Measurements from ENCODE around the gene SLC40A1.

SLC40A1 gene
- long read RNA-seq, donor 1, transcript SLC40A1-201 (8 exons, 3,442 nt): major isoform, 56 of 63 reads
- long read RNA-seq, donor 1, partial matches to known transcripts: 7 of 63 reads
- long read RNA-seq, donor 1, other reads (novel, unspliced or antisense): 0 of 63 reads
- long read RNA-seq, donor 2, transcript SLC40A1-201 (8 exons, 3,442 nt): major isoform, 51 of 60 reads
- long read RNA-seq, donor 2, partial matches to known transcripts: 9 of 60 reads
- long read RNA-seq, donor 2, other reads (novel, unspliced or antisense): 0 of 60 reads
- long read RNA-seq, donor 3, transcript SLC40A1-201 (8 exons, 3,442 nt): major isoform, 30 of 46 reads
- long read RNA-seq, donor 3, partial matches to known transcripts: 16 of 46 reads
- long read RNA-seq, donor 3, other reads (novel, unspliced or antisense): 0 of 46 reads
- long read RNA-seq, donor 4, transcript SLC40A1-201 (8 exons, 3,442 nt): major isoform, 30 of 58 reads
- long read RNA-seq, donor 4, partial matches to known transcripts: 27 of 58 reads
- long read RNA-seq, donor 4, other reads (novel, unspliced or antisense): 0 of 58 reads
- long read RNA-seq, donor 5, transcript SLC40A1-201 (8 exons, 3,442 nt): major isoform, 29 of 38 reads
- long read RNA-seq, donor 5, partial matches to known transcripts: 7 of 38 reads
- long read RNA-seq, donor 5, other reads (novel, unspliced or antisense): 0 of 38 reads
- long read RNA-seq, donor 6, transcript SLC40A1-201 (8 exons, 3,442 nt): major isoform, 47 of 63 reads
- long read RNA-seq, donor 6, partial matches to known transcripts: 8 of 63 reads
- long read RNA-seq, donor 6, other reads (novel, unspliced or antisense): 5 of 63 reads
- long read RNA-seq, donor 7, transcript SLC40A1-201 (8 exons, 3,442 nt): major isoform, 62 of 96 reads
- long read RNA-seq, donor 7, partial matches to known transcripts: 33 of 96 reads
- long read RNA-seq, donor 7, other reads (novel, unspliced or antisense): 0 of 96 reads
- long read RNA-seq, donor 8, transcript SLC40A1-201 (8 exons, 3,442 nt): major isoform, 33 of 45 reads
- long read RNA-seq, donor 8, partial matches to known transcripts: 11 of 45 reads
- long read RNA-seq, donor 8, other reads (novel, unspliced or antisense): 0 of 45 reads

DNA sequence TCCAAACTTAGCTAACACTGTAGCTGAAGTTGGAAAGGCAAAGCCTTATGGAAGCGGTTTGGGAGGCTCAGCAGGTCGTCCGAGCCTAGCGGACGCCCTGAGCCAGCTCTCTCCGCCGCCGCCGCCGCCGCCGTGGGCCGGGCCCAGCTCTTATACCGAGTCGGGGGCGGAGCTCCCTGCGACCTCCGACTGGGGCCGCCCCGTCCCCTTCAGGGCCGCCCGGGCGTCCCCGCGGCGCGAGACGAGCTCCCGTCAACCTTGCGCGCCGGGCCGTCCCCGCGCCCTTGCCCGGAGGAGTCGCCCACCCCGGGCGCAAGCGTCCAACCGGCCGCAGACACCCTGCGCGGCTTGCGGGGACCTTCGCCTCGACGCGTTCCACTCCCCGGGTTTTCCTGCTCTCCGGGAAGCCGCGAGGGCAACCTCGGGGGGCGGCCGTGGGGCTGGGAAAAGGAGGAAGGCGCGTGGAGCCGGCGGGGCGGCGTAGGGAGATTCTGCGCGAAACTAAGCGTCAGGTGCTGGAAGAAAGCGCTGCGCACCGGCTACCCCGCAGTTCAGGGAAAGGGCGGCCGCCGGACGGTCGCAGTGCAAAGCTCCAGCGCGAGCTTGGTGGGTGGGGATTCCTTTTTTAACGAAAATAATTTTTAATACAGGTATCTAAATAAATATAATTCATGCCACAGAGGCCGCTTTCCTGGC lies at the start of gene SLC40A1:
Gene SLC40A1 (minus strand): TSS at position 129 of the 696 bp plus-strand sequence. CDS start 326 bp downstream, outside the sequence.
- DNase-seq: peak; percentile 94

DNA sequence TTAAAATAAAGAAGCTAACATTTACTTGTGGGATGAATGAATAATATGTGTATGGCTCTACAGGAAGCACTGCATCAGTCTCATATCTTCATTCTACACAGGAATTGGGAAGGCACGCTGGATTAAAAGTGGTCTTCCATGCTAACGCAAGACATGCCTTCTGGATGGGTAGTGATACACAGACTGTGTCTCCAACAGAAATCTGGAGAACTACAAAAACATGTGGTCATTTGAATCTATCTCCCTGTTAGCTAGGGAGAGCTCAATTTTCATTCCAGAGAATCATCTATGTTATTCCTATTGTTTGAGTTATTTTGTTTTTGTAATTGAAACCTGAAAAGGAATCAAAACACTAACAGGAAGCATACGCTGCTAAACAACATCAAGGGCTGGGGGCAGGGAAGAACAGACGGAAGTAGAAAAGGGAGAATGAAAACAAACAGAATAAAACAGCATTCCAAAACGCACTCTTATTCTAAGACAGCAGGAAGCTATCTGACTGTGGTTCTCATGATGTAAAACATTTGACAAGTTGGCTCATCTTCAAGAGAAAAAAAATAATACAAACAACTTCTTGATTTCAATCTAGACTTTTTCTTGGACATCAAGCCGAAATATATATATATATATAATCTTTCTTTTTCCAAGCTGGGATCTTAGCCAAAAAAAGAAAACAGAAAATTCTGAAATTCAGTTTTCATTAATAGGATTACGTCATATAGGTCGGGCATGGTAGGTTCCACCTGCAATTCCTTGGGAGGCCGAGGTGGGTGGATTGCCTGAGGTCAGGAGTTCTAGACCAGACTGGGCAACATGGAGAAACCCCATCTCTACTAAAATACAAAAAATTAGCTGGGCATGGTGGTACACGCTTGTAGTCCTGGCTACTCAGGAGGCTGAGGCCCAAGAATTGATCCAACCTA lies 49.2 kb upstream of the SLC40A1 start:
- DNase-seq: peak; percentile 20

- DNase-seq: no peak
These were observed 48.4 kb upstream of the SLC40A1 start for GRCh38 chr2:189628817-189629530.

DNA sequence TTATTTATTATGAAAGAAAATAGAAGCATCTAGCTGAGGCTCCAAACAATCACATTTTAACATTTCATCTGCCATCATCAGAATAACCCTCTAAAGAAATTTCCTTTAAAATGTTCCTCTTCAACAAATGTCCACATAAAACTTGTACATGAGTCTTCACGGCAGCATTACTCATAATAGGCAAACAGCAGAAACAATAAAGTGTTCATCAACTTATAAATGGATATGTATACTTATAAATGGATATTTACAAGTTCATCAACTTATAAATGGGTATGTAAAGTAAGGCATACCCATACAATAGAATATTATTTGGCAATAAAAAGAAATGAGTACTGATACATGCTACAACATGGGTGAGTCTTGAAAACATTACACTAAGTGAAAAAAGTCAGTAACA lies 47.2 kb upstream of the SLC40A1 start:
- DNase-seq: no peak

DNA sequence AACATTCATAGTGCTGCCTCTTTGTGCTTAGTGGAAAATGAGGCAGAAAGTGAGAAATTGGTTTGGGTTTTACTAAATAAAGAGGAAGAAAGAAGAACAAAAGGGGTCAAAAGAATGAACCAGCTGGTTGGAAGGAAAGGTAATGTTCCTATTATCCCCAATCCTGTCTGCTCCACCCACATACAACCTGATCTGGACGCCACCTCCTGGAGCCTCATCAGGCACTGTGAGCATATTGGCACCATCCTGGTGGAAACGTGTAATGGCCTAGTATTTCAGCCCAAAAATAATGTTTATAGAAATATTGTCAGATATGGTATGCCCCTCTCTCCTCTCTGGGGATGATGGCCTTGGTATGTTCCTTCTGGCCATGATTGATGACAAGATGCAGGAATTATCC lies 45.0 kb upstream of the SLC40A1 start:
- DNase-seq: no peak

DNA sequence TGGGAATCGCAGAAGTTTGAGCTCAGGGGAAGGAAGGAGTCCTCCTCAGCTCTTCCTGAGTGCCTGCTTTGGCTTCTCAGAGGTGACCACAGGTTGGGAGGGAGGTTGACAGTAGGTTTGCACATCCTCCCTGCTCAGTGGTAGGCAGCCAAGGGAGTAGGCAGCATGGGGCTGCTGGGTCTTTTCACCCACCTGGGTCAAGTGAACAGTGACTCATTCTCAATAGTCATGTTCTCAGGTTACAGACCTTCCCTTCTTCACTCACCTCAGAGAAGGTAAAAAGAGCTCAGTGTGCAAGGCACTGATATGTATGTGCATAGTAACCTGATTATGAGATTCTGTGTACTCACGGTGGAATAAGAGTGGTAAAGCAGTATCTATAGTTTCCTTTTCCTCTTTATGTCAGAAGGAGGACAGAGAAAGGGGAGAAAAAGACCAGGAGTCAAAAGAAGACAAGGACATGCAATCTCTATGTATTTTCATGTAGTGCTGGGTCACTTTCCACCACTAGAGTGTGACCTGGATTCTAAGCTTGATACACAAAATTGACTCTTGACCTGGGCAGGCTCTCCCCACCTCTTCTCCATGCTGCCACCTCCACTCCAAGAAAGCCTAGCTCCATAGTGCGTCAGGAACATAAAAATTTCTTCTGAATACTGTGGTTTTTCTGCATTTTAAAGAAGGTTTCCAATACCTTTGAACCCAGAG lies 44.2 kb upstream of the SLC40A1 start:
- no peak for DNase-seq

DNA sequence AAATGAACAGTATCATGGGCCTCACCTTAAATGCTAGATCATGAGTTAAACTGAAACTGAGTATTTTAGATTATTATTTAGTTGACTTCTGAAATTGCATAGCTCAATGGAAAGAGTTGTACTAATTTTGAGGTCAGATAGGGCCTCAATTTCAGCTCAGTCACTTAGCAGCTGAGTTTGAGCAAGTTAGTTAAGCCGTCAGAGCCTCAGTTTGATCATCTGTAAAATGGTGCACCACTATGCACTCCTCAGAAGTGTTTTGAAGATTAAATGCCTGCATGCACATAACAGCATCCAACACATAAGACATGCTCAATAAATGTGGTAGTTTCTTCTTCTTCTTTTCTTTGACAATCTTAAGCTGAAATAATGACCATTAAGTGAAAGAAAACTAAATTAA lies 42.5 kb upstream of the SLC40A1 start:
- no peak for DNase-seq

- DNase-seq: no peak
These were observed 41.2 kb upstream of the SLC40A1 start for GRCh38 chr2:189621781-189622180.

GRCh38 chr2:189618197-189618596 lies 37.6 kb upstream of the SLC40A1 start:
- DNase-seq: no peak

- DNase-seq: no peak
These were observed 34.0 kb upstream of the SLC40A1 start for GRCh38 chr2:189614585-189614984.

- no peak for DNase-seq
These were observed 33.2 kb upstream of the SLC40A1 start for GRCh38 chr2:189613650-189614420.

- no peak for DNase-seq
These were observed 32.6 kb upstream of the SLC40A1 start for GRCh38 chr2:189613077-189613636.

GRCh38 chr2:189610700-189611099 lies 30.1 kb upstream of the SLC40A1 start:
- no peak for DNase-seq

DNA sequence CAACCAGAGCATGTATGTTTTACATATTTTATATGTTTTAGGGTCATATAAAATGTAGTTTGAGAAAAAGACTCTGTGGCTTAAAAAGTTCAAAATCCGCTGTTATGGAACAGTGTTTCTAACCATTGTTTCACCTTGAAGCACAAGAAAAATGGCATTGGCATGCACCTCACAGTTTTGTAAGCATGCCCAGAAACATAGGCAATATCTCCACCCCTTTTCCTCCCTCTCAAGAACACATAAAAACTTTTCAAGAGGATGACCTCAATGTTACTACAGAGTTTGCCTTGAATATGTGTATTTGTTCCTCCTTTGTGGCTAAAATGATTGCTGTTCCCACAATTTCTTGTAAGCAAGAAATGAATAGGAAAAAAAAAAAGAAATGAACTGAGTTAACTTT lies 29.3 kb upstream of the SLC40A1 start:
- DNase-seq: no peak

- DNase-seq: no peak
These were observed 28.8 kb upstream of the SLC40A1 start for GRCh38 chr2:189609423-189609816.

- DNase-seq: no peak
These were observed 28.3 kb upstream of the SLC40A1 start for GRCh38 chr2:189608795-189609422.

DNA sequence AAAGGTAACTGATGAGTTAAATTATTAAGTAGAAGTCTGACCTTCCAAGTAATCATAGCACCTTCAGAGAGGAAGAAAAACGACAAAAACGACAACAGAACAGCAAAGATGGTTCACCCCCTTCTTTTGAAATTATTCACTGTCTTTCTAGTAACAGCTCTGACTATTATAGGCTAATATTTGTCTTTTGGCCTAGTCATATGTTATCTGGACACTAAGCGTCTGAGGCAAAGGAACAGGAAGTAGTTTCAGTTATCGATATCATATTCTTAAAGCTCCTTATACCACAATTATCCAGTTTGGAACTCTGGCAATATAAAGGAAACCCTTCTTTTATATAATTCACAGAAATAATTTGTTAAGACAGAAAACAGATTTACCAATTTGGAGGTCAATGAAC lies 27.6 kb upstream of the SLC40A1 start:
- DNase-seq: no peak

DNA sequence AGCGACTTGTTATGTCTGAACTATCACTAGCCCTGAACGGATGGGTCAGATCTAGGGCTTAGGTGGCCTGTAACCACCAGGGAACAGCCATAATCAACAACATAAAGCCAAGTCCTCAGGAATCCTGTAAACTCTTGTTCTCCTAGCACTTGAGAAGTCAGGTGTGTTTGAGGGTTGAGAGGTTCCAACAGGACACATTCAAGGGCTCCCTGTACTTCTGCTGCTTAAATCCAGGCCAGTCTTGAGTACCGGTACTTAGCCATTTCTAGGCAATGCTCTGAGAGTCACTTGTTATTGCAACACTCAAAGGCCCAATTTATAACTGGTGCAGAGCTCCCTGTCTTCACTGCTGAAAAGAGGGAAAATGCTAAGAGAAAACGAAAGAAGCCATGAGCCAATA lies 21.6 kb upstream of the SLC40A1 start:
- DNase-seq: no peak
